Measurements from ENCODE around the gene FBXO46.

The FBXO46 gene

DNA sequence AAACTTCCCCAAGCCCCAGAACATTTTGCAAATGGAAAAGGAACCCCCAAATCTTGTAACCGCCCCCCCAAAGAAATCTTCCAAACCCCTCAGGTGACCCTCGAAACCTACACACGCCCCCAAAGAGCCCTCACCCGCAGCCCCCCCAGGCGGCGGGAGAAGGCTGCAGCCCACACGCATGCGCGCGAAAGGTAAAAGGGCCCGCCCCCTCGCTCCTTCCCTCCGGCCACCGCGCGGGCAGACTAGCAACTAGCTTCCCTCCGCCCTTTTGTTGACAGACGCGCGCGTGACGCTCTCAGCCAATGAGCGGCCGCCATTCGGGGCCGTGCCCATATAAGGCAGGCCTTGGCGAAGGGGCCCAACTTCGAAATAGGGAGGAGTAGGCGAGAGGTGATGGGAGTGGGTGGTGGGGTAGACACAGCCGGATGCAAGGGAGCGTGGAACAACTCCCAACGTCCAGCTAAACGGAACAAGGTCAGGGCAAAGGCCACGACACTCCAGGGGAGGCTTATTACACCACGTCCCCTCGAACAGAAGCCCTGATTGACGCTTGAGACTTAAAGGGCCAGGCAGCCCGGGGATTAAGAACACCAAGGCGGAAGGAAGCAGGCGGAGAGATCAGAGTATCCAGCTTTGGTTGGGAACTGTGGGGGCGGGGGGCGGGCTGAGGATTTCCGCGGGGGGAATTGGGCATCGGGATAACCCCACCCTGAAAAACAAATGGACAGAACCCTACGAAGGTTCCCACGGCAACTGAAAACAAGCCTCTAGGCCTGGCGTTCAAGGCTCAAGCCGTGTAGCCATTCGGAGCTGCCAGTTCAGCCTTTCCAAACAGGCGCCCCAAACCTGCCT lies 13.3 kb downstream of the FBXO46 start:
- Mint-ChIP-seq H3K9me3 (no peaks in the 10 kb centered on the region), H3K27ac (peak overlapping the region; percentile 88), H3K4me3 (peak overlapping the region; percentile 91), H3K4me1 (peaks cover 38% of the 10 kb centered on the region), H3K36me3 (peaks cover 81% of the 10 kb centered on the region)
- DNase-seq (ENCODE audit: low spot score in 2 of 2) (peak; percentile 92 to 99), ATAC-seq (peak; percentile 99)

GRCh38 chr19:45716359-45717130 lies 14.2 kb downstream of the FBXO46 start:
- ATAC-seq, result no peak
- peaks cover 78% of the 10 kb centered on the region for H3K36me3 Mint-ChIP-seq
- no peaks in the 10 kb centered on the region for H3K9me3 Mint-ChIP-seq
- peak overlapping the region; percentile 91 for H3K4me3 Mint-ChIP-seq
- H3K27ac Mint-ChIP-seq, result peak overlapping the region; percentile 88
- DNase-seq (ENCODE audit: low spot score in 2 of 2), result peak in 1 of 2 donors; percentile 61
- H3K4me1 Mint-ChIP-seq, result peaks cover 33% of the 10 kb centered on the region

GRCh38 chr19:45715139-45715538 lies 15.6 kb downstream of the FBXO46 start:
- Mint-ChIP-seq H3K4me3 (no peak overlapping the region), H3K4me1 (peaks cover 43% of the 10 kb centered on the region), H3K36me3 (peaks cover 78% of the 10 kb centered on the region), H3K27ac (peak overlapping the region; percentile 88), H3K9me3 (no peaks in the 10 kb centered on the region)
- ATAC-seq (no peak), DNase-seq (ENCODE audit: low spot score in 2 of 2) (no peak)

DNA sequence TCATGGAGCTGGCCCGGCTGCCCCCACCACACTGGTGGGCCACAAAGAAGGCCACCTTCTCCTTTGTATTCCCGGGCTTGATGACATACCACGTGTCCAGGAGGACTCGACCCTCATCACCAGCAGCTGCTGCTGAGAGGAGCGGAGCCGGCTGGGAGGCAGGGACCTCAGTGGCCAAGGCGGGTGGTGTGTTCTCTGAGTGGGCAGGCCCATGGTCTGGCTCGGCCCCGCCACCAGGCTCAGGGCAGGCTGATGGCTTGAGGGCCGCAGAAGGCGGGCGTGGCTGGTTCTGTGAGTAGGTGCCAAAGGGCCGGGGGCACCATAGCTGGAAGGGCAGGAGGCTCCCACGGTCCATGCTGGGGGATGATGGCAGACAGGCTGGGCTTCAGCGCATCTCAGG lies 17.6 kb downstream of the FBXO46 start:
- H3K4me1 Mint-ChIP-seq, result peaks cover 36% of the 10 kb centered on the region
- no peak overlapping the region for H3K4me3 Mint-ChIP-seq
- DNase-seq (ENCODE audit: low spot score in 2 of 2) (no peak), ATAC-seq (no peak)
- H3K27ac Mint-ChIP-seq, result no peak overlapping the region
- H3K9me3 Mint-ChIP-seq, result no peaks in the 10 kb centered on the region
- peaks cover 80% of the 10 kb centered on the region for H3K36me3 Mint-ChIP-seq

- no peaks in the 10 kb centered on the region for H3K9me3 Mint-ChIP-seq
- H3K36me3 Mint-ChIP-seq, result peaks cover 84% of the 10 kb centered on the region
These were observed 18.0 kb downstream of the FBXO46 start for GRCh38 chr19:45712699-45713067.

GRCh38 chr19:45711851-45712698 lies 18.6 kb downstream of the FBXO46 start:
- Mint-ChIP-seq H3K36me3 (peaks cover 83% of the 10 kb centered on the region), H3K9me3 (no peaks in the 10 kb centered on the region), H3K4me3 (no peak overlapping the region), H3K27ac (peak overlapping the region; percentile 60), H3K4me1 (peaks cover 25% of the 10 kb centered on the region)
- DNase-seq (ENCODE audit: low spot score in 2 of 2) (no peak), ATAC-seq (no peak)

More at GRCh38 chr19:45712699-45713067, 18.0 kb downstream of the FBXO46 start:
- no peak for ATAC-seq
- H3K4me3 Mint-ChIP-seq, result no peak overlapping the region
- no peak for DNase-seq (ENCODE audit: low spot score in 2 of 2)
- H3K27ac Mint-ChIP-seq, result no peak overlapping the region
- H3K4me1 Mint-ChIP-seq, result peaks cover 31% of the 10 kb centered on the region

DNA sequence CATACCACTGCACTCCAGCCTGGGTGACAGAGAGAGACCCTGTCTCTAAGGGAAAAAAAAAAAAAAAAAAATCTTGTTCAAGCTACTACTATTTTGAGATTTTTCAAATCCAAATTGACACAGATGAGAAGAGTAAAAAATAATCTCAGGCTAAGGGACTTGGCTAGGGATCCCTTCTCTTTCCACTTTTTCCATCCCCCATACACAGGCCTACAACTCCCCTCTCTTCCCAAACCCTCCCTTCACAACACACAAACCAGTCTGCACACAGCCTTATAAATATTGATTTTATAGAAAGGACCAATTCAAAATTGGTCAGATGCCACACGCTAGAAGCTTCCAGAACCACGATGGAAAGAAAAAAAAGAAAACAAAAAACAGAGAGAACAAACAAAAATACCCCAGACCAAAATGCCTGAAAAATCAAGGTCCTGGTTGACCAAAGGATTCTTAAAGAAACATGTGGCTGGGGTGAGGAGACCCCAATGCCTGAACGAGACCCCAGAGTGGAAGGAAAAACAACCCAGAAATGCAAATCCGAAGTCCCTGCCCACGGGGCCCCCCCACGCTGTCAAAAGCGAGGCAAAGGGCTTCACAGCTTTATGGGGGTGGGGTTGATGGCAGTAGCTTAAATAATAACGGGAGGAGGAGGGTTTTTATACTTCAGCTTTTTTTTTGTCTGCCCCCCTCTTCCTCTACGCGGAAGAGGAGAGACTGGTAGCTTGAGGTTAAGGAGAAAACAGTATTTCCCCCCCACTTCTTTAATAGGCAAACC lies 20.2 kb downstream of the FBXO46 start:
- no peak overlapping the region for H3K4me3 Mint-ChIP-seq
- no peak for ATAC-seq
- peak overlapping the region; percentile 60 for H3K27ac Mint-ChIP-seq
- H3K36me3 Mint-ChIP-seq, result peaks cover 67% of the 10 kb centered on the region
- H3K9me3 Mint-ChIP-seq, result no peaks in the 10 kb centered on the region
- peaks cover 10% of the 10 kb centered on the region for H3K4me1 Mint-ChIP-seq
- DNase-seq (ENCODE audit: low spot score in 2 of 2), result no peak

DNA sequence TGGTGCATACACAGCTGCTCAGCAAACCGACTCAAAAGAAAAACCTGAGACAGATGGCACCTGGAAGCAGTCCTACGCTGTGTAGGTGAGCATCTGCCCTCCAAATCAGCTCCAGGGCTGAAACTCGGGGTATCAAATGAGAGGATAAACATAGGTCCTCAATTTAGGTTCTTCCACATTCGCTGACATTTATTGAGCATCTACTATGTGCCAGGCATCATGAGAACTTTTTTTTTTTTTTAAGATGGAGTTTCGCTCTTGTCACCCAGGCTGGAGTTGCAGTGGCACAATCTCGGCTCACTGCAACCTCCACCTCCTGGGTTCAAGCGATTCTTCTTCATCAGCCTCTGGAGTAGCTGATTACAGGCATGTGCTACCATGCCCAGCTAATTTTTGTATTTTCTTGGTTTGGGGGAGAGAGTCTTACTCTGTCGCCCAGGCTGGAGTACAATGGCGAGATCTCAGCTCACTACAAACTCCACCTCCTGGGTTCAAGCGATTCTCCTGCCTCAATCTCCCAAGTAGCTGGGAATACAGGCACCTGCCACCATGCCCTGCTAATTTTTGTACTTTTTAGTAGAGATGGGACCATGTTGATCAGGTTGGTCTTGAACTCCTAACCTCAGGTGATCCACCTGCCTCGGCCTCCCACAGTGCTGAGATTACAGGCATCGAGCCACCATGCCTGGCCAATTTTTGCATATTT lies 24.8 kb downstream of the FBXO46 start:
- Mint-ChIP-seq H3K4me1 (peaks cover 7% of the 10 kb centered on the region), H3K36me3 (peaks cover 75% of the 10 kb centered on the region), H3K9me3 (no peaks in the 10 kb centered on the region), H3K4me3 (no peak overlapping the region), H3K27ac (no peak overlapping the region)
- ATAC-seq (no peak), DNase-seq (ENCODE audit: low spot score in 2 of 2) (no peak)

GRCh38 chr19:45705115-45705514 lies 25.6 kb downstream of the FBXO46 start:
- H3K27ac Mint-ChIP-seq, result no peak overlapping the region
- H3K4me3 Mint-ChIP-seq, result no peak overlapping the region
- peaks cover 75% of the 10 kb centered on the region for H3K36me3 Mint-ChIP-seq
- no peaks in the 10 kb centered on the region for H3K4me1 Mint-ChIP-seq
- ATAC-seq, result peak; percentile 13
- H3K9me3 Mint-ChIP-seq, result no peaks in the 10 kb centered on the region
- no peak for DNase-seq (ENCODE audit: low spot score in 2 of 2)

DNA sequence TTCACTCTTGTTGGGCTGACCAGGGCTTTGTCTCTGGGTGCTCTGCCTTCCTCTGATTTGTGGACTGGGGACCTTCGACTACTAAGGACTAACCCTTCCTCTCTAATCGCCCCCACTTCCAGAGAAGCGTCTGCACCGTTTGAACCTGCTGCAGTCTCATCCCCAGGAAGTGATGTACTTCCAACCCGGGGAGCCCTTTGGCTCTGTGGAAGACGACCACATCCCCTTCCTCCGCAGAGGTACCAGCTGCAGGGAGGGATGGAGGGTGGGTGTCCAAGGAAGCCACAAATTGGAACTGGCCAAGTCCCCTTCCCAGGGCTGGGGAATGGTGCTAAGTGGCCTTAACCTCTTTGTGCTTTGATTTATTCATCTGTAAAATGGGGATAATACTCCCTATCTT lies 29.0 kb downstream of the FBXO46 start:
- Mint-ChIP-seq H3K4me1 (peaks cover 7% of the 10 kb centered on the region), H3K27ac (no peak overlapping the region), H3K36me3 (peaks cover 81% of the 10 kb centered on the region), H3K9me3 (no peaks in the 10 kb centered on the region), H3K4me3 (no peak overlapping the region)
- ATAC-seq, result no peak
- no peak for DNase-seq (ENCODE audit: low spot score in 2 of 2)

- no peak for ATAC-seq
- H3K9me3 Mint-ChIP-seq, result no peaks in the 10 kb centered on the region
- peak overlapping the region; percentile 97 for H3K27ac Mint-ChIP-seq
- H3K4me3 Mint-ChIP-seq, result peak overlapping the region; percentile 90
- peak; percentile 77 to 89 for DNase-seq (ENCODE audit: low spot score in 2 of 2)
- peaks cover 38% of the 10 kb centered on the region for H3K4me1 Mint-ChIP-seq
- H3K36me3 Mint-ChIP-seq, result peaks cover 95% of the 10 kb centered on the region
These were observed 37.4 kb downstream of the FBXO46 start for GRCh38 chr19:45693106-45693788.

DNA sequence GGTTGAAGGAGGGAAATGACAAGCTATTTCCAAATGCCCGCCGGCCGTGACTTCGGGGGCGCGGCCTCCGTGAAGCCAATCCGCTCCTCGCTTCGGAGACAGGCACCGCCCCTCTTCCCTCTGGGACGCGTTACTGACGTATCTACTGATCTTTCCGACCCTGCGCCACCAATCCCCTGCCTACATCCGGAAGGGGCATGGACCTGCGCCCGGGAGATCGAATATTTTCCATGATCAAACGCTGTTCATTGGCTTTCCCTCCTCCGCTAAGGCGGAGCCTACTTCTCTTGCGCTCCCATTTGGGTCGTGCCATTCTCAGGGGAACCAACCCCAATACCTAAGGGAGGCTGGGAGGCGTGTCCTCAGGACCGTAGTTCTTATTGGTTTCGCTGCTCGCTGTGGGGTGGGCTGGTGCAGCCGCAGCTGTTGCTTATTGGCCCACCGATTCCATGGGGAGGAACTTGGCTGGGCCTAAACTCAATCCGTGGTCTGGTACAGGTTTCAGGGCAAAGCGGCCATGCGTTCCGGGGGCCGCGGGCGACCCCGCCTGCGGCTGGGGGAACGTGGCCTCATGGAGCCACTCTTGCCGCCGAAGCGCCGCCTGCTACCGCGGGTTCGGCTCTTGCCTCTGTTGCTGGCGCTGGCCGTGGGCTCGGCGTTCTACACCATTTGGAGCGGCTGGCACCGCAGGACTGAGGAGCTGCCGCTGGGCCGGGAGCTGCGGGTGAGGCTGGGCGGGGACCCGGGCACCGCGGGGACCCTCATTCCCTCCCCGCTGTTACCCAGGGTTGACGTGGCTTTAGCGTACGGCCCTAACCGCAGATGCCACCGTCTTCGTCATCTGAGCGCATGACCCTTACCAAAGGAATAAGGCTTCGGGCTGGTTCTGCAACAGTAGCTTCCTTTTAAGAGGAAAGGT lies 38.2 kb downstream of the FBXO46 start, which contains the start of gene QPCTL:
Gene QPCTL, plus strand, starts transcription at position 480 of the 919 bp plus-strand sequence. Its CDS starts 38 bp downstream, at position 518.
- Mint-ChIP-seq H3K9me3 (no peaks in the 10 kb centered on the region), H3K36me3 (peaks cover 95% of the 10 kb centered on the region), H3K4me1 (peaks cover 33% of the 10 kb centered on the region), H3K4me3 (peak within 1 kb of the TSS; percentile 90), H3K27ac (peak within 1 kb of the TSS; percentile 97)
- peak; percentile 95 for ATAC-seq
- DNase-seq (ENCODE audit: low spot score in 2 of 2), result peak; percentile 92 to 99
